HepG2 (cell line): ENCODE measurements around the gene SURF1. TPM values are rescaled to one million over a fixed set of nuclear protein-coding genes. Genes with fewer than 3 reads are reported as not detected.

Experiments
- FOXA1 ChIP-seq, 2 experiments: fragments of 450-650 bp in 1 of 2; sonication (generic) in 1 of 2; formaldehyde crosslinking in 1 of 2; IDR thresholded peaks; 2 replicates each; pipeline versions ENCODE4 v1.4.0 to v1.6.1; 2016 to 2020; ENCODE audit warnings: missing genetic modification reagents in 1 of 2
- FOXA3 ChIP-seq: IDR thresholded peaks from 2 replicates; pipeline ENCODE4 v1.6.1; 2016; ENCODE audit warnings: missing genetic modification reagents, missing compliant biosample characterization
- MAX ChIP-seq: IDR thresholded peaks from 2 replicates; pipeline ENCODE4 v1.6.1; 2012; ENCODE audit warnings: inconsistent platforms
- POLR2AphosphoS5 ChIP-seq: IDR thresholded peaks from 2 replicates; pipeline ENCODE4 v1.6.1; 2012; ENCODE audit warnings: low read depth, low read length
- polyA plus RNA-seq, 8 experiments: library from polyadenylated mRNA; depleted of rRNA in 3 of 8; stranded (reverse) in 7 of 8; unstranded in 1 of 8; fragments of >200 nt; fragmentation: Illumina TruSeq in 4 of 8; extraction: Trizol in 4 of 8; gene quantifications; 2 replicates each; pipeline versions ENCODE4 v1.2.1 to v1.2.3, GENCODE V29; 2011 to 2016; ENCODE audit warnings: low read depth in 4 of 8, missing spikeins in 1 of 8, mixed read lengths in 1 of 8; ENCODE audit not compliant: insufficient read depth in 1 of 8
- total RNA-seq, 5 experiments: library from RNA; depleted of rRNA; stranded (reverse); fragments of >200 nt; fragmentation: Illumina TruSeq; extraction: Trizol; gene quantifications; 2 replicates each; pipeline ENCODE4 v1.2.3, GENCODE V29; 2016; ENCODE audit warnings: low read depth in 1 of 5
- TF ChIP-seq, protein P1 (sequence below): sonication (generic); formaldehyde crosslinking; IDR thresholded peaks from 2 replicates; pipeline ENCODE4 v1.5.0; 2020; ENCODE audit warnings: mild to moderate bottlenecking, missing genetic modification reagents, borderline replicate concordance

SURF1 gene
- total and polyA plus RNA-seq, 2 of the 13 experiments (the other 11 are each of a cell fraction or from before 2014, with no cell fraction given) = 17.8 to 40.7 TPM

DNA sequence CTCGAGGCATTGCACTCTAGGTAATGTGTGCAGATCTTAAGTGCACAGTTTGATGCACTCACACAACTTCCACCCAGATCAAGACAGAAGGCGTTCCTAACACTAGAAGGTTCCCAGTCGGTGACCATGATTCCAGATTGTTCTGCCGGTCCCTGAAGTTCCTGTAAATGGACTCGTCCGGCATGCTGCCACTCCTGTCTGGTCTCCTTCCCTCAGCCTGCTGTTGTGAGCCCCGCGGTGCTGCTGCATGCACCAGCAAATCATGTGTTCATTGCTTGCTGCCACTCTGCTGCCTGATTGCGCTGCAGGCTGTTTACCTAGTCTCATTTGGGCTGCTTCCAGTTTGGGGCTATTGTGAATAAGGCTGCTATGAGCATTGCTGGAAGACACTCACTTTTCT is 31.4 kb upstream of the SURF1 start (continued):
- TF ChIP-seq FOXA3 (peak; percentile 53), FOXA1 (IDR thresholded peaks at IDR 0.05) (no peak), FOXA1 (CRISPR knock-in tag; IDR thresholded peaks at IDR 0.05) (peak; percentile 69), MAX (peak; percentile 51; the same call in 1 of the 2 replicates), POLR2AphosphoS5 (no peak)
- TF ChIP-seq, protein P1, sequence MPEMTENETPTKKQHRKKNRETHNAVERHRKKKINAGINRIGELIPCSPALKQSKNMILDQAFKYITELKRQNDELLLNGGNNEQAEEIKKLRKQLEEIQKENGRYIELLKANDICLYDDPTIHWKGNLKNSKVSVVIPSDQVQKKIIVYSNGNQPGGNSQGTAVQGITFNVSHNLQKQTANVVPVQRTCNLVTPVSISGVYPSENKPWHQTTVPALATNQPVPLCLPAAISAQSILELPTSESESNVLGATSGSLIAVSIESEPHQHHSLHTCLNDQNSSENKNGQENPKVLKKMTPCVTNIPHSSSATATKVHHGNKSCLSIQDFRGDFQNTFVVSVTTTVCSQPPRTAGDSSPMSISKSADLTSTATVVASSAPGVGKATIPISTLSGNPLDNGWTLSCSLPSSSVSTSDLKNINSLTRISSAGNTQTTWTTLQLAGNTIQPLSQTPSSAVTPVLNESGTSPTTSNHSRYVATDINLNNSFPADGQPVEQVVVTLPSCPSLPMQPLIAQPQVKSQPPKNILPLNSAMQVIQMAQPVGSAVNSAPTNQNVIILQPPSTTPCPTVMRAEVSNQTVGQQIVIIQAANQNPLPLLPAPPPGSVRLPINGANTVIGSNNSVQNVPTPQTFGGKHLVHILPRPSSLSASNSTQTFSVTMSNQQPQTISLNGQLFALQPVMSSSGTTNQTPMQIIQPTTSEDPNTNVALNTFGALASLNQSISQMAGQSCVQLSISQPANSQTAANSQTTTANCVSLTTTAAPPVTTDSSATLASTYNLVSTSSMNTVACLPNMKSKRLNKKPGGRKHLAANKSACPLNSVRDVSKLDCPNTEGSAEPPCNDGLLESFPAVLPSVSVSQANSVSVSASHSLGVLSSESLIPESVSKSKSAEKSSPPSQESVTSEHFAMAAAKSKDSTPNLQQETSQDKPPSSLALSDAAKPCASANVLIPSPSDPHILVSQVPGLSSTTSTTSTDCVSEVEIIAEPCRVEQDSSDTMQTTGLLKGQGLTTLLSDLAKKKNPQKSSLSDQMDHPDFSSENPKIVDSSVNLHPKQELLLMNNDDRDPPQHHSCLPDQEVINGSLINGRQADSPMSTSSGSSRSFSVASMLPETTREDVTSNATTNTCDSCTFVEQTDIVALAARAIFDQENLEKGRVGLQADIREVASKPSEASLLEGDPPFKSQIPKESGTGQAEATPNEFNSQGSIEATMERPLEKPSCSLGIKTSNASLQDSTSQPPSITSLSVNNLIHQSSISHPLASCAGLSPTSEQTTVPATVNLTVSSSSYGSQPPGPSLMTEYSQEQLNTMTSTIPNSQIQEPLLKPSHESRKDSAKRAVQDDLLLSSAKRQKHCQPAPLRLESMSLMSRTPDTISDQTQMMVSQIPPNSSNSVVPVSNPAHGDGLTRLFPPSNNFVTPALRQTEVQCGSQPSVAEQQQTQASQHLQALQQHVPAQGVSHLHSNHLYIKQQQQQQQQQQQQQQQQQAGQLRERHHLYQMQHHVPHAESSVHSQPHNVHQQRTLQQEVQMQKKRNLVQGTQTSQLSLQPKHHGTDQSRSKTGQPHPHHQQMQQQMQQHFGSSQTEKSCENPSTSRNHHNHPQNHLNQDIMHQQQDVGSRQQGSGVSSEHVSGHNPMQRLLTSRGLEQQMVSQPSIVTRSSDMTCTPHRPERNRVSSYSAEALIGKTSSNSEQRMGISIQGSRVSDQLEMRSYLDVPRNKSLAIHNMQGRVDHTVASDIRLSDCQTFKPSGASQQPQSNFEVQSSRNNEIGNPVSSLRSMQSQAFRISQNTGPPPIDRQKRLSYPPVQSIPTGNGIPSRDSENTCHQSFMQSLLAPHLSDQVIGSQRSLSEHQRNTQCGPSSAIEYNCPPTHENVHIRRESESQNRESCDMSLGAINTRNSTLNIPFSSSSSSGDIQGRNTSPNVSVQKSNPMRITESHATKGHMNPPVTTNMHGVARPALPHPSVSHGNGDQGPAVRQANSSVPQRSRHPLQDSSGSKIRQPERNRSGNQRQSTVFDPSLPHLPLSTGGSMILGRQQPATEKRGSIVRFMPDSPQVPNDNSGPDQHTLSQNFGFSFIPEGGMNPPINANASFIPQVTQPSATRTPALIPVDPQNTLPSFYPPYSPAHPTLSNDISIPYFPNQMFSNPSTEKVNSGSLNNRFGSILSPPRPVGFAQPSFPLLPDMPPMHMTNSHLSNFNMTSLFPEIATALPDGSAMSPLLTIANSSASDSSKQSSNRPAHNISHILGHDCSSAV (CRISPR knock-in tag) = no peak
